HG02623 (cell line): ENCODE results near the gene CAPN13.
"Not testable (repeated sequence)": the region's sequence is repeated elsewhere in the genome, so short reads cannot be mapped to it uniquely, and the experiment has no call there.

Source experiments
- ATAC-seq: cut with Tn5 transposase; IDR thresholded peaks from one replicate; pipeline ENCODE4 v1.9.1; 2021; ENCODE audit warnings: moderate library complexity; ENCODE audit not compliant: unreplicated experiment

The CAPN13 gene

GRCh38 chr2:30705711-30706533 is 101.3 kb downstream of the CAPN13 start:
- ATAC-seq: no peak

- no peak for ATAC-seq
Observed at GRCh38 chr2:30705056-30705455, 102.2 kb downstream of the CAPN13 start.

- no peak for ATAC-seq
Observed at GRCh38 chr2:30704309-30705020, 102.8 kb downstream of the CAPN13 start.

- no peak for ATAC-seq
Observed at GRCh38 chr2:30702694-30703093, 104.6 kb downstream of the CAPN13 start.

GRCh38 chr2:30701782-30702181 is 105.5 kb downstream of the CAPN13 start:
- ATAC-seq: no peak

- not testable (repeated sequence) for ATAC-seq
Observed at GRCh38 chr2:30697242-30698103, 109.8 kb downstream of the CAPN13 start.

GRCh38 chr2:30695749-30696148 is 111.5 kb downstream of the CAPN13 start:
- no peak for ATAC-seq

GRCh38 chr2:30694286-30695055 is 112.8 kb downstream of the CAPN13 start:
- ATAC-seq: no peak

GRCh38 chr2:30693821-30694281 is 113.4 kb downstream of the CAPN13 start:
- ATAC-seq: no peak

- no peak for ATAC-seq
Observed at GRCh38 chr2:30692829-30693275, 114.4 kb downstream of the CAPN13 start.

- no peak for ATAC-seq
Observed at GRCh38 chr2:30691948-30692828, 115.1 kb downstream of the CAPN13 start.

- ATAC-seq: no peak
Observed at GRCh38 chr2:30691091-30691947, 115.9 kb downstream of the CAPN13 start.

GRCh38 chr2:30690126-30690561 is 117.1 kb downstream of the CAPN13 start:
- no peak for ATAC-seq

- ATAC-seq: no peak
Observed at GRCh38 chr2:30689496-30690125, 117.6 kb downstream of the CAPN13 start.

- ATAC-seq: no peak
Observed at GRCh38 chr2:30688956-30689401, 118.3 kb downstream of the CAPN13 start.

GRCh38 chr2:30686669-30687068 is 120.6 kb downstream of the CAPN13 start:
- no peak for ATAC-seq

GRCh38 chr2:30686000-30686399 is 121.2 kb downstream of the CAPN13 start:
- ATAC-seq: no peak

GRCh38 chr2:30684996-30685395 is 122.2 kb downstream of the CAPN13 start:
- ATAC-seq: no peak
